Measurements from ENCODE around the gene MBD6. TPM values are rescaled to one million over a fixed set of nuclear protein-coding genes. Genes with fewer than 3 reads are reported as not detected.
A peak's percentile ranks its signal among the peaks of the same experiment; 100 is the strongest.
"Not testable (repeated sequence)": the region's sequence is repeated elsewhere in the genome, so short reads cannot be mapped to it uniquely, and the experiment has no call there.

MBD6 gene
- total RNA-seq, 1 donor from 2014 or later, result 108 TPM

- Mint-ChIP-seq H3K9me3 (ENCODE audit: unreplicated experiment) (peaks cover 19% of the 10 kb centered on the region), H3K4me3 (ENCODE audit: unreplicated experiment) (no peak overlapping the region), H3K27ac (ENCODE audit: unreplicated experiment) (no peak overlapping the region), H3K27me3 (ENCODE audit: unreplicated experiment) (peaks cover 13% of the 10 kb centered on the region), H3K36me3 (ENCODE audit: unreplicated experiment) (peaks cover 12% of the 10 kb centered on the region), H3K4me1 (ENCODE audit: low read depth, unreplicated experiment) (peaks cover 2% of the 10 kb centered on the region)
- DNase-seq, result no peak
- no peak for TF ChIP-seq CTCF (IDR thresholded peaks at IDR 0.05; ENCODE audit: partially characterized antibody, unreplicated experiment)
Observed at GRCh38 chr12:57511161-57511560, 11.5 kb upstream of the MBD6 start.

- no peak for TF ChIP-seq CTCF (IDR thresholded peaks at IDR 0.05; ENCODE audit: partially characterized antibody, unreplicated experiment)
- Mint-ChIP-seq H3K9me3 (ENCODE audit: unreplicated experiment) (peaks cover 19% of the 10 kb centered on the region), H3K27me3 (ENCODE audit: unreplicated experiment) (peaks cover 11% of the 10 kb centered on the region), H3K4me1 (ENCODE audit: low read depth, unreplicated experiment) (no peaks in the 10 kb centered on the region), H3K4me3 (ENCODE audit: unreplicated experiment) (peak overlapping the region; percentile 55), H3K36me3 (ENCODE audit: unreplicated experiment) (peaks cover 12% of the 10 kb centered on the region), H3K27ac (ENCODE audit: unreplicated experiment) (peak overlapping the region; percentile 77)
- DNase-seq, result no peak
Observed at GRCh38 chr12:57511588-57512325, 10.9 kb upstream of the MBD6 start.

- Mint-ChIP-seq H3K4me3 (ENCODE audit: unreplicated experiment) (no peak overlapping the region), H3K27ac (ENCODE audit: unreplicated experiment) (peak overlapping the region; percentile 64), H3K36me3 (ENCODE audit: unreplicated experiment) (peaks cover 12% of the 10 kb centered on the region), H3K27me3 (ENCODE audit: unreplicated experiment) (peaks cover 11% of the 10 kb centered on the region), H3K9me3 (ENCODE audit: unreplicated experiment) (peaks cover 24% of the 10 kb centered on the region), H3K4me1 (ENCODE audit: low read depth, unreplicated experiment) (peaks cover 5% of the 10 kb centered on the region)
- DNase-seq, result no peak
- no peak for TF ChIP-seq CTCF (IDR thresholded peaks at IDR 0.05; ENCODE audit: partially characterized antibody, unreplicated experiment)
Observed at GRCh38 chr12:57512665-57513064, 10.0 kb upstream of the MBD6 start.

GRCh38 chr12:57513266-57513665 lies 9.4 kb upstream of the MBD6 start:
- Mint-ChIP-seq H3K27me3 (ENCODE audit: unreplicated experiment) (peaks cover 11% of the 10 kb centered on the region), H3K4me3 (ENCODE audit: unreplicated experiment) (no peak overlapping the region), H3K27ac (ENCODE audit: unreplicated experiment) (no peak overlapping the region), H3K4me1 (ENCODE audit: low read depth, unreplicated experiment) (peaks cover 7% of the 10 kb centered on the region), H3K36me3 (ENCODE audit: unreplicated experiment) (peaks cover 12% of the 10 kb centered on the region), H3K9me3 (ENCODE audit: unreplicated experiment) (peaks cover 23% of the 10 kb centered on the region)
- TF ChIP-seq CTCF (IDR thresholded peaks at IDR 0.05; ENCODE audit: partially characterized antibody, unreplicated experiment), result no peak
- DNase-seq, result no peak

- H3K4me3 Mint-ChIP-seq (ENCODE audit: unreplicated experiment); H3K27ac Mint-ChIP-seq (ENCODE audit: unreplicated experiment); DNase-seq: not testable (repeated sequence)
- peaks cover 10% of the 10 kb centered on the region for H3K4me1 Mint-ChIP-seq (ENCODE audit: low read depth, unreplicated experiment)
- peaks cover 11% of the 10 kb centered on the region for H3K36me3 Mint-ChIP-seq (ENCODE audit: unreplicated experiment)
- peaks cover 26% of the 10 kb centered on the region for H3K9me3 Mint-ChIP-seq (ENCODE audit: unreplicated experiment)
- H3K27me3 Mint-ChIP-seq (ENCODE audit: unreplicated experiment), result peaks cover 11% of the 10 kb centered on the region
Observed at GRCh38 chr12:57513677-57514076, 8.9 kb upstream of the MBD6 start.

- not testable (repeated sequence) for DNase-seq; H3K4me3 Mint-ChIP-seq (ENCODE audit: unreplicated experiment); H3K27ac Mint-ChIP-seq (ENCODE audit: unreplicated experiment); H3K36me3 Mint-ChIP-seq (ENCODE audit: unreplicated experiment)
- Mint-ChIP-seq H3K4me1 (ENCODE audit: low read depth, unreplicated experiment) (peaks cover 14% of the 10 kb centered on the region), H3K27me3 (ENCODE audit: unreplicated experiment) (peaks cover 12% of the 10 kb centered on the region), H3K9me3 (ENCODE audit: unreplicated experiment) (peaks cover 29% of the 10 kb centered on the region)
Observed at GRCh38 chr12:57514246-57514645, 8.4 kb upstream of the MBD6 start.

Measured in glutamatergic neuron (in vitro differentiated cells).